Gastroesophageal sphincter (tissue), 3 donors: Measurements from ENCODE around the gene FERMT3.

ENCODE experiments used
- POLR2A ChIP-seq, 2 donors: fragments of 450-650 bp; IDR thresholded peaks; one replicate each; pipeline ENCODE4 v1.6.1; 2017; ENCODE audit warnings: antibody characterized with exemption in 2 of 2, mild to moderate bottlenecking in 2 of 2, moderate library complexity in 1 of 2
- TF ChIP-seq, protein P1 (sequence below), 4 experiments: fragments of 200-600 bp in 2 of 4; fragments of 450-650 bp in 2 of 4; sonication (generic) in 1 of 4; IDR thresholded peaks; one replicate each; pipeline ENCODE4 v1.5.1; 2017 to 2019; ENCODE audit warnings: antibody characterized with exemption in 4 of 4, mild to moderate bottlenecking in 2 of 4, moderate library complexity in 2 of 4

DNA sequence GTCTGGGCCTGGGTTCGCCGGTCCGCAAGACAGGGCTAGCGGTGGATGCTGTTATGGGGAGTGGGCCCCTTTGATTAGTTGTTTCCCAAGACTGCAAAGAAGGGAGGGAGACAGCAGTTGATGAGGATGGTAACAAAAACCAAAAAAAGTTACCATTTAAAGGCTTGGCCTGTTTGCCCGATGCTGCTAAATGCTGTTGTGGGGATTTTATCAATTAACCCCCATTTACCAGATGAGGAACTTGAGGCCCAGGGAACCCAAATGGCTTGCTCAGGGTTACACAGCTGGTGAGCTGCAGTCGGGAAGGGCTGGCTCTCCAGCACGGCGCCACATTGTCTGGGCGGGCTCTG is 16.1 kb downstream of the FERMT3 start:
- TF ChIP-seq, protein P1, sequence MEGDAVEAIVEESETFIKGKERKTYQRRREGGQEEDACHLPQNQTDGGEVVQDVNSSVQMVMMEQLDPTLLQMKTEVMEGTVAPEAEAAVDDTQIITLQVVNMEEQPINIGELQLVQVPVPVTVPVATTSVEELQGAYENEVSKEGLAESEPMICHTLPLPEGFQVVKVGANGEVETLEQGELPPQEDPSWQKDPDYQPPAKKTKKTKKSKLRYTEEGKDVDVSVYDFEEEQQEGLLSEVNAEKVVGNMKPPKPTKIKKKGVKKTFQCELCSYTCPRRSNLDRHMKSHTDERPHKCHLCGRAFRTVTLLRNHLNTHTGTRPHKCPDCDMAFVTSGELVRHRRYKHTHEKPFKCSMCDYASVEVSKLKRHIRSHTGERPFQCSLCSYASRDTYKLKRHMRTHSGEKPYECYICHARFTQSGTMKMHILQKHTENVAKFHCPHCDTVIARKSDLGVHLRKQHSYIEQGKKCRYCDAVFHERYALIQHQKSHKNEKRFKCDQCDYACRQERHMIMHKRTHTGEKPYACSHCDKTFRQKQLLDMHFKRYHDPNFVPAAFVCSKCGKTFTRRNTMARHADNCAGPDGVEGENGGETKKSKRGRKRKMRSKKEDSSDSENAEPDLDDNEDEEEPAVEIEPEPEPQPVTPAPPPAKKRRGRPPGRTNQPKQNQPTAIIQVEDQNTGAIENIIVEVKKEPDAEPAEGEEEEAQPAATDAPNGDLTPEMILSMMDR (IDR thresholded peaks at IDR 0.05): no peak
- TF ChIP-seq POLR2A (IDR thresholded peaks at IDR 0.05): no peak
